Ureter (tissue), 1 donor: ENCODE measurements around the gene VENTX. TPM values are rescaled to one million over a fixed set of nuclear protein-coding genes. Genes with fewer than 3 reads are reported as not detected.
A peak's percentile ranks its signal among the peaks of the same experiment; 100 is the strongest.

ENCODE experiments used
- DNase-seq: peaks from one replicate; pipeline ENCODE4 v3.0.0-alpha.2; 2020; ENCODE audit warnings: low spot score
- total RNA-seq: library from RNA; stranded (reverse); gene quantifications from one replicate; pipeline ENCODE4 v1.2.4, GENCODE V29; 2023
- donor health status: DM: yes; HTN: yes; CAD: no.

The VENTX gene
- total RNA-seq, 1 donor from 2014 or later = 0.81 TPM

- no peak for DNase-seq
These were observed 34.1 kb downstream of the VENTX start for GRCh38 chr10:133271521-133272300.

DNA sequence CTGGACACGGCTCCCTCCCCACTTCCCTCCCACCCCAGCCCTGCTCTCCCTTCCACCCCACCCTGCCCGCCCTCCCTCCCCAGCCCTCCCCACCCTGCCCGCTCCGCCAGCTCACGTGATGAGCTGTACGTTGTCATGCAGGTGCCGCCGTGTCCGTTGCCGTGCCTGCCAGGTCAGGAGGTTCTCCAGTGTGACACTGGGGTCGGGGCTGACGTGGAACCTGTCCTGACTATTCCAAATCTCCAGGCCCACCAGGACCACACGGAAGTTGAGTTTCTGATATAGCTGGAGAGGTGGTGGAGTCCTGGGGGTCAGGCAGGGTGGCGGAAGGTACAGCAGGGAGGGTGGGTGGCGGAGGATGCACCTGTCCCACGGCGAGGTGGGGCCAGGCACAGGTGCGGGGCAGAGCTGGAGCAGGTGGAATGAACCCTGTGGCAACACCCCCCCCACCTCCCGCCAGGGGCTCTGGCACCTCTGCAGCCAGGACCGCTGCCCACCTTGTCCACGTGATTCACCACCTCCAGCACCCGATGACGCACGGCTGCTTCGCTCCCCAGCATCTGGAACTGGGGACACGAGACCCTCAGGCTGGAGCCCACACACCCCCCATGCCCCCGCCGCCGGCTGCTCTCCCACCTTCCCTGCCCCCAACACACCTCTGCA lies 34.8 kb downstream of the VENTX start:
- DNase-seq = no peak

DNA sequence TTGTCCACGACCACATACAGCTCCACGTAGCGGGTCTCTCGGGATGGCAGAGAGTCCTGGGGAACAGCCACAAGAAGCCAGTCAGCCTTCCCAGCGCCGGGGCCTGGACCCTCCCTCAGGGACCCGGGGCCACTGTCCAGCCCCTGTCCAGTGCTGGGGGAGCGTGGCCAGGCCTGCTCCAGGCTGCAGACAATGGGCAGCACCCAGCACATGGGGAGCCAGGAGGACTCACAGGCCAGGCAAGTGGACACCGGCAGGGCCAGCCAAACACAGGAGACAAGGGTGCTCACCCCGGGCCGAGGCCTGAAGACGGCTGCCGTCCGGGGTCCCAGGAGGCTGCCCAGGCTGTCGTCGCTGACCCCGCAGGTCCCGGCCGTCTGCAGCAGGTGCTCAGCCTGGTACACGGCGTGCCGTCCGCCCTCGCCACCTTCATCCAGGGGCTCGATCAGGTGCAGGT lies 35.3 kb downstream of the VENTX start:
- no peak for DNase-seq

DNA sequence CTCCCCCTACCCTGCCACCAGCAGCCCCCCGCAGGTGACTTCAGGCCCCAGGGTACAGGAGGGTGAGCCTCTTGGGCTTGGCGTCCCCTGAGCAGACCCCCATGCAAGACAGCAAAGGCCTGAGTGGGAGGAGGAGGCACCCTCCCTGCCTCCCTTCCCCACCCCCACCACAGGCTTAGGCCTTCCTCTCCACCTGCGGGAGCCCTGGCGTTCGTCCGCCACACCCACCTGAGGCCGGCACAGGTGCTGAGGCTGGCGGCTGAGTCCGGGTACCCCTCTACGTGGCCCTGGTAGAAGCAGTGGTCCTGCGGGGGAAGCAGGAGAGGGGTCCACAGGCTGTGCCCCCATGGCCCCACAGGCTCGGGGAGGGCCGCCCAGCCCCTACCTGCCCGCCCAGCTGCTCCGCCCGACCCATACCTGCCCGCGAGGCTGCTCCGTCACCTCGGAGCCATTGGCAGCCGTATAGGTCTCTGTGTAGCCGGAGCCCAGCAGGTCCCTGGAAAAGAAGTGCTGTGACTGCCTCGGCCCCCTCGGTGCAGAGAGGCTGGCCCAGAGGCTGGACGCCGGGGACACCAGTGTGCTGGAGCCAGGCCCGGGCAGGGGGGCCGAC lies 36.0 kb downstream of the VENTX start:
- no peak for DNase-seq

- DNase-seq = peak; percentile 58
These were observed 37.4 kb downstream of the VENTX start for GRCh38 chr10:133274751-133275683.

- DNase-seq = no peak
These were observed 38.0 kb downstream of the VENTX start for GRCh38 chr10:133275684-133276092.

DNA sequence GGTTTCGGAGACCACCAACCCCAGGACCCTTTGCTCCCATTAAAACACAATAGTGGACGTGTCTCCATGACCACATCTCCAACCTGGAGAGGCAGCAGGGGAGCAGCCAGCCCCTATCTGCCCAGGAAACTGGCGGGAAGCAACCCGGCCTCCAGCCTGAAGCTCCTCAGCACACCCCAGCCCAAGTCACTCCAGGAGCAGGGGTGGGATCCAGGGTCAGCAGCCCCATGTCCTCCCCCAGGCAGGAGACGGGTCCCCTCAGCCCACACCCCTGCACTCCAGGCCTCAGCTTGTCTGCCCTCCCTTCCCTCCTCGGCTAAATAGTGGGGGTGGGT lies 38.4 kb downstream of the VENTX start:
- DNase-seq = no peak

DNA sequence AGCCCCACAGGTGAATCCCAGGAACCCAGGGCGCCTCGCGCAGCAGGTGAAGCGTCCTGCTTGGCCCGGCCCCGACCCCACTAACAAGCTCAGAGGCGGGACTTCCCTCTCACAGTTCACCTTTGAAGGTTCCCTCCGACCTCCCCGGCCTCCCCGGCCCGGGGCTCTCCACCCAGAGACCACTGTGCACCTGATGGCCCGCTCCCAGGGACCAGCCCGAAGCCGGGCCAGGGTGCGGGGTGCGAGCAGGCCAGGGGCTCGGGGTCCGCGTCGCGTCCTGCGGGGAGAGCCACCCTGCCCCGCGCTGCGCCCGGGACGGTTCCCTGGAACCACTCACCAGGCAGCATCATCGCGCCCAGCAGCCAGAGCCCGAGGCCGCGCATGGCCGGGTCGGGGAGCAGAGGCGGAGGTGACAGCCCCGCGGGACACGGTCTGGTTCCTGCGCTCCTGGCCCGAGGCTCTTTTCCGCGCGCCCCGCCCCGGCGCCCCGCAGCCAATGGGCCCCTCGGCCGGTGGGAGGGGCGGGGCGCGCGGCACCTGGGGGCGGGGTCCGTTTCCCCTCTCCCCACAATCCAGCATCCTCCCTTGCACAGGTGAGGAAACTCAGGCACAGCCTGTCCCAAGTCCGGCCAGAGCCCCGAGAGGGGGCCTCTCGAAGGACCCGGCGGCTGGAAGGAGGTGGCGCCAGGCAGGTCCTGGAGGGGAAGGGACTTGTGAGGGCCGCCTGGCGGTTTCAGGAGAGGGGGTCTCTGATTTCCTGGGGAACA lies 39.0 kb downstream of the VENTX start, which contains the start of gene ADAM8:
TSS of gene ADAM8 (minus strand) at position 434 of the 767 bp plus-strand sequence. CDS start at position 383, 51 bp downstream.
- no peak for DNase-seq

GRCh38 chr10:133277277-133277992 lies 39.8 kb downstream of the VENTX start:
- DNase-seq = no peak

- no peak for DNase-seq
These were observed 40.4 kb downstream of the VENTX start for GRCh38 chr10:133277993-133278576.

- DNase-seq = peak; percentile 89
These were observed 41.1 kb downstream of the VENTX start for GRCh38 chr10:133278577-133279265.

- no peak for DNase-seq
These were observed 41.9 kb downstream of the VENTX start for GRCh38 chr10:133279326-133280226.

DNA sequence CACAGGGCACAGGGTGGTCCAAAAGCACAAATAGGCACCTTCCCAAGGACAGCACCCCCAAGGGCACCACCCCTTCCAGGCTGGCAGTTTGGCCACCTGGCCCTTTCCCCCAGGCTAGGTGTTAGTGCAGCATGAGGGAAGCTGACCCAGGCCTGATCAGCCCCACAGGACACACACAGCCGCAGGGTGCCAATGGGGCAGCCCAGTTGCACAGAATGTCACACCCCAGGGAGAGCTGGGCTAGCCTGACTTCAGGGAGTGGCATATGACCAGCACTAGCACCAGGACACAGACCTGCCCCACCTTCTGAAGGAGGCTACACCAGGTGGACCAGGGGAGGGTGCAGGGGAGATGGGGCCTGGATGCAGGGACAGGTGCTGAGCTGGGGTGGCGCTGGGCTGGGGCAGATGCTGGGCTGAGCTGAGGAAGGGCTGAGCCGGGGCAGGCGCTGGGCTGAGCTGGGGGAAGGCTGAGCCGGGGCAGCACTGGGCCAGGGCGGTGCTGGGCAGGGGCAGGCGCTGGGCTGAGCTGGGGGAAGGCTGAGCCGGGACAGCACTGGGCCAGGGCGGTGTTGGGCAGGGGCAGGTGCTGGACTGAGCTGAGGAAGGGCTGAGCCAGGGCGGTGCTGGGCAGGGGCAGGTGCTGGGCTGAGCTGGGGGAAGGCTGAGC lies 42.9 kb downstream of the VENTX start:
- no peak for DNase-seq

DNA sequence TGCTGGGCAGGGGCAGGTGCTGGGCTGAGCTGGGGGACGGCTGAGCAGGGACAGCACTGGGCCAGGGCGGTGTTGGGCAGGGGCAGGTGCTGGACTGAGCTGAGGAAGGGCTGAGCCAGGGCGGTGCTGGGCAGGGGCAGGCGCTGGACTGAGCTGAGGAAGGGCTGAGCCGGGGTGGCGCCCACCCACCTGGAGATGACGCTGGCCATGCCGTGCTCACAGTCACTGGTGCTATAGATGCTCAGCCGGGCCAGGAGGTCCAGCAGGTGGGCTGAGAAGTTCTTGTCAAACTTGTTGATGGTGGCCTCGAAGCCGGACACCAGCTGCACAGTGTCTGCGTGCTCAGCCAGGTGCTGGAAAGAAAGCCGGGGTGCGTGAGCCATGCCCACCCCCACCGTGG lies 43.4 kb downstream of the VENTX start:
- DNase-seq = no peak

DNA sequence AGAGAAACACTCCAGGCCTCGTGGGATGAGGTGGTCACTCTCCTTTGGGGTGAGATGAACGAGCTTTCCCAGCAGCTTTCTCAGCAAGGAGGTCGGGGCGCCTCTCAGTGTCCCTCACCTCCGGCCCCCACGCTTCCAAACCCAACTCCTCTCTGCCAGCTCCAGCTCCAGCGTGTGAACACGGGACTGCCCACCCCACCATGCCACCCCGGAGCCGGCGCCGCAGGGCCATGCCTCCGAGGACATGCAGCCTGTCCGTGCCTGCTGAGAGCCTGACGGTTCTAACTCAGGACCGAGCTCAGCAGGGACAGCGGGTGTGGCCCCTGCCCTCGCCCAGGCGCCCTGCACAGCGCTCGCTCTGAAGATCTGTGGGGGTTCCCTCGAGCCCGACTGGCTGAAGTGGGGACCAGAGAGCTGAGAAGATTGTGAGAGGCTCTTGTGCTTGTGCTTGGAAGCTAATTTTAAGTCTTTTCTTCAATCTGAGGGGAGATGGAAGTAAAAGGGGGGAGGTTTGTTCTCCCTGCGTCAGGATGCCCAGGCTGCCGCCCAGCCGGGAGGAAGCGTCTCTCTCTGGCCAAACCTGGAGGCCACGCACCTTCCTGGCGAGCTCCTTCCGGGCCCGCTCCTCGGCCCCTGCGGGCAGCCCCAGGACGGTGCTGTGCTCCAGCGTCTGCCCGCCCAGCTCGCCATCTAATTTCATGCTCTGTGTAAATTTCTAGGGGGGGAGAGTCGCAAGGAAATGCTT lies 44.1 kb downstream of the VENTX start:
- DNase-seq = no peak

DNA sequence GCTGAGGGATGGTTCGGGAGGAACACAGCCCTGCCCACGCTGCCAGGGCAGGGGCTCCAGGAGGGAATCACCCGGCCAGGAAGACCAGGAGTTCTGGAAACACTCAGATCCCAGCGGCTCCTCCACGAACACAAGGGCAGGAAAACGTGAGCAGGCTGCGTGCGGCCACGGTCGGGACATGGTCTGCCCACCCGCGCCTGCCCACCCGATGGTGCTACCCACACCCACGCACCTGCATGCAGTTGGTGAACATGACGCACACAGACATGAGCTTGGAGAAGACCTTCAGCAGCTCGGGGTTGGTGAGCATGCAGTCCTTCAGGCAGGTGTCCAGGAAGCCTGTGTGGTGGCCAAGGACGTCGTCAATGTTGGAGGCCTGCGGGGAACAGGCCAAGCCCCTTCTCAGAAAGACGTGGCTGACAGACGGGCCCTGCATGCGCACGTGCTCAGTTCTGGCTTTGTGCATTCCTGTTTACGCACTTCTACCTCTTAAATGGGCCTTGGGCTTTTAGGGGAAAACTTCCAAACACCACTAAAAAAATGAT lies 45.3 kb downstream of the VENTX start:
- no peak for DNase-seq

- DNase-seq = no peak
These were observed 46.3 kb downstream of the VENTX start for GRCh38 chr10:133283931-133284330.
